Ovary (tissue), 3 donors: ENCODE results near the gene STRADB.

Experiments used
- CTCF ChIP-seq, 3 donors: fragments of 450-650 bp in 2 of 3; fragments of 200-600 bp in 1 of 3; IDR thresholded peaks; one replicate each; pipeline versions ENCODE4 v1.5.1 to v1.8.0; 2016 to 2022; ENCODE audit warnings: antibody characterized with exemption in 3 of 3, mild to moderate bottlenecking in 1 of 3
- POLR2A ChIP-seq: fragments of 450-650 bp; IDR thresholded peaks from one replicate; pipeline ENCODE4 v1.6.1; 2017; ENCODE audit warnings: antibody characterized with exemption, mild to moderate bottlenecking, moderate library complexity
- donor health status: DM: no; HTN: no; CAD: no.

GRCh38 chr2:201407265-201407664 is 44.3 kb upstream of the STRADB start:
- TF ChIP-seq CTCF (IDR thresholded peaks at IDR 0.05) = no peak
- TF ChIP-seq POLR2A = no peak
